IgD-negative memory B cell (primary cell): ENCODE results near the gene KRTAP1-1. TPM values are rescaled to one million over a fixed set of nuclear protein-coding genes. Genes with fewer than 3 reads are reported as not detected.

Experiments
- polyA plus RNA-seq: library from polyadenylated mRNA; unstranded; fragments of 300-500 nt; fragmentation: Illumina TruSeq; gene quantifications from one replicate; pipeline ENCODE4 v1.2.3, GENCODE V29; 2021

Gene KRTAP1-1
- polyA plus RNA-seq, 1 donor from 2014 or later: not detected

Other genes with a start within 250 kb of the KRTAP1-1 start
- gene KRT28, start 241.5 kb downstream of the KRTAP1-1 start, polyA plus RNA-seq: not detected
- gene KRT10, start 218.8 kb downstream of the KRTAP1-1 start, polyA plus RNA-seq: 201 TPM
- gene KRT12, start 174.2 kb downstream of the KRTAP1-1 start, polyA plus RNA-seq: not detected
- not detected for gene KRT20, start 156.2 kb downstream of the KRTAP1-1 start, polyA plus RNA-seq
- gene KRT23, start 103.8 kb downstream of the KRTAP1-1 start, polyA plus RNA-seq: not detected
- gene KRT39, start 74.5 kb downstream of the KRTAP1-1 start, polyA plus RNA-seq: not detected
- gene KRT40, start 57.1 kb downstream of the KRTAP1-1 start, polyA plus RNA-seq: not detected
- not detected for gene KRTAP3-3, start 47.3 kb downstream of the KRTAP1-1 start, polyA plus RNA-seq
- gene KRTAP3-2, start 41.5 kb downstream of the KRTAP1-1 start, polyA plus RNA-seq: not detected
- gene KRTAP3-1, start 32.3 kb downstream of the KRTAP1-1 start, polyA plus RNA-seq: not detected
- not detected for gene KRTAP1-5, start 14.2 kb downstream of the KRTAP1-1 start, polyA plus RNA-seq
- not detected for gene KRTAP1-4, start 11.3 kb downstream of the KRTAP1-1 start, polyA plus RNA-seq
- gene KRTAP1-3, start 6.6 kb downstream of the KRTAP1-1 start, polyA plus RNA-seq: not detected
- not detected for gene KRTAP2-1, start 5.9 kb upstream of the KRTAP1-1 start, polyA plus RNA-seq
- not detected for gene KRTAP2-2, start 13.8 kb upstream of the KRTAP1-1 start, polyA plus RNA-seq
- gene KRTAP2-3, start 18.7 kb upstream of the KRTAP1-1 start, polyA plus RNA-seq: not detected
- gene KRTAP2-4, start 24.4 kb upstream of the KRTAP1-1 start, polyA plus RNA-seq: not detected
- not detected for gene KRTAP4-7, start 42.7 kb upstream of the KRTAP1-1 start, polyA plus RNA-seq
- gene KRTAP4-8, start 56.7 kb upstream of the KRTAP1-1 start, polyA plus RNA-seq: not detected
- not detected for gene KRTAP4-16, start 60.8 kb upstream of the KRTAP1-1 start, polyA plus RNA-seq
- not detected for gene KRTAP4-9, start 63.9 kb upstream of the KRTAP1-1 start, polyA plus RNA-seq
- gene KRTAP4-11, start 76.9 kb upstream of the KRTAP1-1 start, polyA plus RNA-seq: not detected
- gene KRTAP4-12, start 82.7 kb upstream of the KRTAP1-1 start, polyA plus RNA-seq: not detected
- gene KRTAP4-6, start 99.1 kb upstream of the KRTAP1-1 start, polyA plus RNA-seq: not detected
- not detected for gene KRTAP4-5, start 108.4 kb upstream of the KRTAP1-1 start, polyA plus RNA-seq
- gene KRTAP4-4, start 119.3 kb upstream of the KRTAP1-1 start, polyA plus RNA-seq: not detected
- gene KRTAP4-3, start 126.8 kb upstream of the KRTAP1-1 start, polyA plus RNA-seq: not detected
- not detected for gene KRTAP4-2, start 136.8 kb upstream of the KRTAP1-1 start, polyA plus RNA-seq
- not detected for gene KRTAP4-1, start 143.5 kb upstream of the KRTAP1-1 start, polyA plus RNA-seq
- not detected for gene KRTAP9-1, start 148.4 kb upstream of the KRTAP1-1 start, polyA plus RNA-seq
- not detected for gene KRTAP9-2, start 185.2 kb upstream of the KRTAP1-1 start, polyA plus RNA-seq
- not detected for gene KRTAP9-3, start 191.0 kb upstream of the KRTAP1-1 start, polyA plus RNA-seq
- not detected for gene KRTAP9-8, start 196.5 kb upstream of the KRTAP1-1 start, polyA plus RNA-seq
- gene KRTAP9-4, start 208.2 kb upstream of the KRTAP1-1 start, polyA plus RNA-seq: not detected
- gene KRTAP9-9, start 213.9 kb upstream of the KRTAP1-1 start, polyA plus RNA-seq: not detected
- not detected for gene KRTAP9-6, start 223.9 kb upstream of the KRTAP1-1 start, polyA plus RNA-seq
- gene KRTAP9-7, start 234.2 kb upstream of the KRTAP1-1 start, polyA plus RNA-seq: not detected